Hematopoietic multipotent progenitor cell treated with erythropoietin and hydrocortisone succinate and interleukin-3 and kit ligand, for 8 days (in vitro differentiated cells): ENCODE results near the gene P2RY13.

Source experiments
- DNase-seq: peaks from one replicate; pipeline ENCODE4 v3.0.0-alpha.2; 2015

Gene P2RY13

GRCh38 chr3:151329363-151329762 lies at the start of gene P2RY13:
TSS of gene P2RY13 (minus strand) at chr3:151329549. CDS start at chr3:151329528, 21 bp downstream.
- DNase-seq, result no peak

GRCh38 chr3:151377768-151378385 lies 48.5 kb upstream of the P2RY13 start:
- DNase-seq, result no peak

- DNase-seq, result no peak
These were observed 42.9 kb upstream of the P2RY13 start for GRCh38 chr3:151372063-151372820.

- DNase-seq, result no peak
These were observed 42.2 kb upstream of the P2RY13 start for GRCh38 chr3:151371526-151371925.

- no peak for DNase-seq
These were observed 38.1 kb upstream of the P2RY13 start for GRCh38 chr3:151367448-151367847.

- DNase-seq, result no peak
These were observed 37.6 kb upstream of the P2RY13 start for GRCh38 chr3:151366993-151367392.

GRCh38 chr3:151362751-151363174 lies 33.4 kb upstream of the P2RY13 start:
- no peak for DNase-seq

- DNase-seq, result no peak
These were observed 28.1 kb upstream of the P2RY13 start for GRCh38 chr3:151357463-151357850.

GRCh38 chr3:151356794-151357462 lies 27.6 kb upstream of the P2RY13 start:
- DNase-seq, result no peak

- no peak for DNase-seq
These were observed 22.3 kb upstream of the P2RY13 start for GRCh38 chr3:151351648-151352047.

GRCh38 chr3:151351219-151351618 lies 21.9 kb upstream of the P2RY13 start:
- no peak for DNase-seq

- no peak for DNase-seq
These were observed 21.3 kb upstream of the P2RY13 start for GRCh38 chr3:151350656-151351055.

GRCh38 chr3:151347432-151347831 lies 18.1 kb upstream of the P2RY13 start:
- DNase-seq, result peak; percentile 22

GRCh38 chr3:151346292-151346691 lies 16.9 kb upstream of the P2RY13 start:
- peak; percentile 4 for DNase-seq

GRCh38 chr3:151345859-151346258 lies 16.5 kb upstream of the P2RY13 start:
- DNase-seq, result no peak

GRCh38 chr3:151331696-151332095 lies 2.3 kb upstream of the P2RY13 start:
- no peak for DNase-seq

- no peak for DNase-seq
These were observed 1.6 kb upstream of the P2RY13 start for GRCh38 chr3:151330899-151331298.

- no peak for DNase-seq
These were observed 1.0 kb upstream of the P2RY13 start for GRCh38 chr3:151330379-151330778.

GRCh38 chr3:151328298-151328995 lies 902 bp downstream of the P2RY13 start:
- DNase-seq, result peak; percentile 8

- peak; percentile 40 for DNase-seq
These were observed 1.7 kb downstream of the P2RY13 start for GRCh38 chr3:151327571-151328198.

- DNase-seq, result no peak
These were observed 6.8 kb downstream of the P2RY13 start for GRCh38 chr3:151322511-151322910.

GRCh38 chr3:151321526-151321925 lies 7.8 kb downstream of the P2RY13 start:
- DNase-seq, result no peak

GRCh38 chr3:151320131-151320530 lies 9.2 kb downstream of the P2RY13 start:
- DNase-seq, result no peak
